ENCODE data around the gene TMSB15A.

GRCh38 chrX:102491766-102492165, 24.8 kb downstream of the TMSB15A start:
- TF ChIP-seq TAF1 (IDR thresholded peaks at IDR 0.05; ENCODE audit: borderline replicate concordance, low read depth, low read length), result no peak
- no peak for TF ChIP-seq POLR2A (IDR thresholded peaks at IDR 0.05; ENCODE audit: low read depth, low read length)
- no peak for TF ChIP-seq POLR2AphosphoS5 (IDR thresholded peaks at IDR 0.05; ENCODE audit: low read depth, low read length)
